GM12878 (cell line): ENCODE data around the gene LRRC8D. TPM values are rescaled to one million over a fixed set of nuclear protein-coding genes. Genes with fewer than 3 reads are reported as not detected.

Experiments used
- ATAC-seq: fragments of 200-7000 bp; cut with Tn5 transposase; 3 replicates; pipeline ENCODE4 v1.9.1; 2020; ENCODE audit warnings: mild to moderate bottlenecking, moderate library complexity
- BruUV-seq: library from RNA; stranded (reverse); fragments of 400-500 nt; replicated peaks from 2 replicates; lab custom pipeline; 2021; lab: Mats Ljungman, UMichigan
- CTCF ChIA-PET: fragments of 300-600 bp; sonication (Branson Sonifier 250); formaldehyde crosslinking; extraction: SDS; loops from one replicate; lab custom pipeline; 2021; ENCODE audit warnings: inconsistent platforms; lab: Yijun Ruan, JAX
- POLR2A ChIA-PET: fragments of 350-600 bp; formaldehyde crosslinking; extraction: SDS; loops from one replicate; lab custom pipeline; 2021; ENCODE audit warnings: inconsistent platforms; lab: Charles Lee
- RAD21 ChIA-PET: fragments of 300-600 bp; sonication (Branson Sonifier 250); formaldehyde crosslinking; loops from one replicate; lab custom pipeline; 2023; ENCODE audit warnings: antibody characterized with exemption; ENCODE audit not compliant: unreplicated experiment; lab: Charles Lee
- SMC1A ChIA-PET: fragments of 300-600 bp; sonication (Branson Sonifier 250); formaldehyde crosslinking; loops from one replicate; lab custom pipeline; 2023; ENCODE audit not compliant: unreplicated experiment, uncharacterized antibody; lab: Charles Lee
- DNase-seq: peaks from one replicate; pipeline ENCODE4 v3.0.0-alpha.2; 2011; ENCODE audit warnings: low read depth, low spot score
- FAIRE-seq: peaks from 3 replicates; lab custom pipeline; 2011; peaks lifted over from hg19 to GRCh38; lab: Jason Lieb, UNC
- H2AFZ ChIP-seq: 2 replicates; pipeline ENCODE4 v1.6.0; 2011; ENCODE audit warnings: low read depth, low read length, control low read depth; ENCODE audit not compliant: control insufficient read depth
- H3K27ac ChIP-seq: 2 replicates; pipeline ENCODE4 v1.5.1; 2011; ENCODE audit warnings: control low read depth; ENCODE audit not compliant: control insufficient read depth, insufficient read depth
- H3K27me3 ChIP-seq, 2 experiments: replicated peaks in 1 of 2; 2 replicates each; pipeline versions ENCODE4 v1.6.0 to v1.6.1; 2011; ENCODE audit warnings: low read length in 1 of 2; ENCODE audit not compliant: control insufficient read depth in 2 of 2, insufficient read depth in 2 of 2
- H3K36me3 ChIP-seq, 2 experiments: 2 replicates each; pipeline ENCODE4 v1.5.1; 2011; ENCODE audit warnings: low read length in 1 of 2; ENCODE audit not compliant: control insufficient read depth in 2 of 2, insufficient read depth in 2 of 2
- H3K4me1 ChIP-seq: 2 replicates; pipeline ENCODE4 v1.6.1; 2011; ENCODE audit warnings: mild to moderate bottlenecking, low read length, moderate library complexity, mixed read lengths; ENCODE audit not compliant: control insufficient read depth, insufficient read depth
- H3K4me2 ChIP-seq: 2 replicates; pipeline ENCODE4 v1.6.0; 2011; ENCODE audit warnings: control low read depth; ENCODE audit not compliant: control insufficient read depth, insufficient read depth
- H3K4me3 ChIP-seq: fragments of 200-600 bp; sonication (generic); 2 replicates; pipeline ENCODE4 v1.5.1; 2016
- H3K79me2 ChIP-seq: 2 replicates; pipeline ENCODE4 v1.6.0; 2011; ENCODE audit warnings: low read length; ENCODE audit not compliant: control insufficient read depth, insufficient read depth
- H3K9ac ChIP-seq: 2 replicates; pipeline ENCODE4 v1.8.0; 2011; ENCODE audit warnings: low read length, control low read depth, mixed read lengths; ENCODE audit not compliant: control insufficient read depth, insufficient read depth
- H3K9me3 ChIP-seq: replicated peaks from 3 replicates; pipeline ENCODE4 v1.5.1; 2011; ENCODE audit warnings: mild to moderate bottlenecking, low read length; ENCODE audit not compliant: control insufficient read depth, insufficient read depth
- H4K20me1 ChIP-seq: 2 replicates; pipeline ENCODE4 v1.6.0; 2011; ENCODE audit not compliant: control insufficient read depth, insufficient read depth
- BMI1 ChIP-seq: fragments of 450-650 bp; IDR thresholded peaks from 2 replicates; pipeline ENCODE4 v1.6.1; 2016; ENCODE audit warnings: mild to moderate bottlenecking, moderate library complexity, borderline replicate concordance
- CEBPZ ChIP-seq: fragments of 150-350 bp; IDR thresholded peaks from 2 replicates; pipeline ENCODE4 v1.6.1; 2016; ENCODE audit warnings: low read depth, low read length
- EP300 ChIP-seq, 2 experiments: fragments of 150-350 bp in 1 of 2; IDR thresholded peaks; 2 replicates each; pipeline ENCODE4 v1.6.1; 2011 to 2012; ENCODE audit warnings: low read depth in 2 of 2, low read length in 2 of 2, borderline replicate concordance in 1 of 2, improper control_type of control experiment in 1 of 2, inconsistent platforms in 1 of 2; ENCODE audit not compliant: control insufficient read depth in 1 of 2
- FOS ChIP-seq: IDR thresholded peaks from 3 replicates; pipeline ENCODE4 v1.6.1; 2011; ENCODE audit warnings: borderline replicate concordance; ENCODE audit not compliant: insufficient read length; ENCODE audit errors: extremely low read depth
- PKNOX1 ChIP-seq: fragments of 450-650 bp; IDR thresholded peaks from 2 replicates; pipeline ENCODE4 v1.6.1; 2016; ENCODE audit warnings: mild to moderate bottlenecking
- RCOR1 ChIP-seq: conservative IDR thresholded peaks from 2 replicates; pipeline ENCODE4 v1.6.1; 2012; ENCODE audit warnings: low read depth, low read length, improper control_type of control experiment
- ZBED1 ChIP-seq: IDR thresholded peaks from 2 replicates; pipeline ENCODE4 v1.6.1; 2016; ENCODE audit warnings: borderline replicate concordance
- ZNF207 ChIP-seq: fragments of 450-650 bp; IDR thresholded peaks from 2 replicates; pipeline ENCODE4 v1.6.1; 2014; ENCODE audit warnings: antibody characterized with exemption, mild to moderate bottlenecking, borderline replicate concordance
- WGBS: methylation state at CpG from one replicate; pipeline ENCODE4 v1.1.6; 2016; ENCODE audit warnings: low lambda C conversion rate; ENCODE audit not compliant: insufficient replicate concordance, insufficient coverage; ENCODE audit errors: missing lambda C conversion rate; 5-methylcytosine and 5-hydroxymethylcytosine counted together
- in situ Hi-C: fragments of 300-500 bp; cut with MboI; formaldehyde crosslinking; loops from 9 replicates; pipeline ENCODE4 v1.14.3; 2018; ENCODE audit warnings: mixed read lengths
- intact Hi-C: fragments of 100-400 bp; cut with micrococcal nuclease; formaldehyde crosslinking; loops from one replicate; pipeline ENCODE4 v1.14.2; 2022; ENCODE audit not compliant: unreplicated experiment
- polyA plus RNA-seq, 11 experiments: library from polyadenylated mRNA; depleted of rRNA in 4 of 11; unstranded in 6 of 11; stranded (reverse) in 5 of 11; fragments of >200 nt; fragmentation: Nextera tagmentation in 4 of 11; fragmentation: Illumina TruSeq in 1 of 11; extraction: Ambion mirVana in 4 of 11; extraction: Trizol in 1 of 11; gene quantifications; 1 replicate in 1 of 11; 2 replicates in 10 of 11; pipeline versions ENCODE4 v1.2.1 to v1.2.3, GENCODE V29; 2011 to 2016; ENCODE audit warnings: inconsistent platforms in 2 of 11, missing spikeins in 2 of 11, low read depth in 1 of 11
- total RNA-seq, 4 experiments: library from RNA; depleted of rRNA in 3 of 4; stranded (reverse); fragments of >200 nt in 3 of 4; fragmentation: Illumina TruSeq in 1 of 4; extraction: Trizol in 1 of 4; gene quantifications; 2 replicates each; pipeline versions ENCODE4 v1.2.1 to v1.2.3, GENCODE V29; 2013 to 2021

Gene LRRC8D
- total and polyA plus RNA-seq, 10 of the 15 experiments (the other 5 are each of a cell fraction or from before 2014, with no cell fraction given), result 5.6 to 44.1 (median 26.8) TPM

DNA sequence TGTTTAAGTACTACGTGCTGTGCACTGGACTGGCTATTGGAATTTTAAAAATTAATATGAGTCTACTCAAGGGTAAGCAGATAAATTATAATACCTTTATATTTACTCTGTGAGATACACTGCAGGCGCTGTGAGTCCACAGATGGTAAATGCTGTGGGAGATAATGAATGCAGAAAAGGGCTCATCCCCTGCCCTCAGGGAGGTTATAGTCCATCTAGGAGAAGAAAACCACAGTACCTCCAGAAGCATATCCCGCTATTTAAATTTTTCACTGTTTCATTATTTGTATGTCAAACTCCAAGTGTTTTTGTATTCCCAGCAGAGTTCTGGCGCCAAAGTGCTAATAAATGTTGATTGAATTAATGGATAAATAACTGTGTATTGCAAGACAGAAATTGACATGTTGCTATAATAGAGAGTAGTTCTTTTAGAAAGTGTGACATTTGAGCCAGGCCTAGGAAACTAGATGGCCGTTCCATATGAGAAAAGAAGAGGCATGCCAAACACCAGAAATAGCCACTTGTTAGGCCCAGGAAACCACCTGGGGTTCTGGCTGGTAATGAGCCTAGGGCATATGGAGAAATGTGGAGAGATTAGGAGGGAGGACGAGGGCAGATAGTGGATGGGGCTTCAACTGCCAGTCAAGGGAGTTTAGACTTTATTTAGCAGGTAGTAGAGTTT lies 61.7 kb downstream of the LRRC8D start:
- Histone ChIP-seq H3K4me2 (no peak overlapping the region), H3K9me3 (peaks cover 8% of the 10 kb centered on the region), H3K27ac (no peak overlapping the region), H4K20me1 (no peaks in the 10 kb centered on the region), H3K4me3 (no peak overlapping the region), H2AFZ (no peak overlapping the region), H3K9ac (no peak overlapping the region), H3K79me2 (no peaks in the 10 kb centered on the region; the same call in 1 of the 2 replicates), H3K4me1 (no peaks in the 10 kb centered on the region), H3K36me3 (peaks cover 0 to 3% of the 10 kb centered on the region in 2 experiments; a peak in 1 of 4 replicates), H3K27me3 (no peaks in the 10 kb centered on the region)
- ChIA-PET RAD21 (no interaction called here), POLR2A (no interaction called here), CTCF (no interaction called here), SMC1A (interaction anchor here (1.2 kb wide), 1 partner anchor 22 kb away, joined by 3 read pairs; no protein-coding TSS in a partner anchor)
- FAIRE-seq (no peak), ATAC-seq (no peak), DNase-seq (no peak)
- in situ Hi-C loops (no loop called here), intact Hi-C loops (loop anchor here (5.0 kb wide), 1 partner anchor 60 kb away; the partner anchor contains the start of gene LRRC8D)
- TF ChIP-seq PKNOX1 (no peak), BMI1 (no peak), RCOR1 (no peak), ZNF207 (no peak)
- no TSS peak for BruUV-seq
- WGBS, result 98% methylated on average over 6 of the region's 6 CpGs

GRCh38 chr1:89883030-89883379 lies 62.2 kb downstream of the LRRC8D start:
- no peaks in the 10 kb centered on the region for H3K4me1 ChIP-seq
- DNase-seq (no peak), FAIRE-seq (no peak), ATAC-seq (no peak)
- H3K27ac ChIP-seq, result no peak overlapping the region
- no peak overlapping the region for H3K9ac ChIP-seq
- BruUV-seq, result no TSS peak
- WGBS, result 89% methylated on average over 6 of the region's 6 CpGs
- H3K79me2 ChIP-seq, result no peaks in the 10 kb centered on the region; the same call in 1 of the 2 replicates
- no peaks in the 10 kb centered on the region for H4K20me1 ChIP-seq
- ChIA-PET RAD21 (no interaction called here), CTCF (no interaction called here), POLR2A (no interaction called here), SMC1A (no interaction called here)
- intact Hi-C loops, result loop anchor here (5.0 kb wide), 1 partner anchor 61 kb away; the partner anchor contains the start of gene LRRC8D
- H2AFZ ChIP-seq, result no peak overlapping the region
- no peak overlapping the region for H3K4me2 ChIP-seq
- no peaks in the 10 kb centered on the region for H3K27me3 ChIP-seq
- TF ChIP-seq CEBPZ (no peak), ZBED1 (no peak), EP300 (IDR thresholded peaks at IDR 0.05; ENCODE audit: borderline replicate concordance in 1 of 2, control insufficient read depth in 1 of 2, low read depth in 2 of 2, low read length in 2 of 2) (no peak), FOS (no peak)
- peaks cover 8% of the 10 kb centered on the region for H3K9me3 ChIP-seq
- peaks cover 0 to 3% of the 10 kb centered on the region in 2 experiments; a peak in 1 of 4 replicates for H3K36me3 ChIP-seq
- H3K4me3 ChIP-seq, result no peak overlapping the region
- in situ Hi-C loops, result no loop called here
